H9 (cell line): ENCODE results near the gene CCDC51. TPM values are rescaled to one million over a fixed set of nuclear protein-coding genes. Genes with fewer than 3 reads are reported as not detected.
A peak's percentile ranks its signal among the peaks of the same experiment; 100 is the strongest.

Experiments used
- DNase-seq: peaks from one replicate; pipeline ENCODE4 v3.0.0-alpha.2; 2017
- H2AFZ ChIP-seq: one replicate; pipeline ENCODE4 v1.6.1; 2013; ENCODE audit warnings: mild to moderate bottlenecking, low read length, control low read depth, moderate library complexity
- H2AK5ac ChIP-seq: 2 replicates; pipeline ENCODE4 v1.6.1; 2013; ENCODE audit warnings: low read length, control low read depth, mixed read lengths; ENCODE audit not compliant: insufficient read length
- H2BK120ac ChIP-seq: one replicate; pipeline ENCODE4 v1.6.1; 2013; ENCODE audit warnings: low read depth, mild to moderate bottlenecking, low read length, control low read depth, inconsistent platforms; ENCODE audit not compliant: poor library complexity, severe bottlenecking
- H2BK12ac ChIP-seq: 2 replicates; pipeline ENCODE4 v1.6.1; 2013; ENCODE audit warnings: low read length, control low read depth, mixed read lengths, low read depth; ENCODE audit not compliant: insufficient read length
- H2BK15ac ChIP-seq: 2 replicates; pipeline ENCODE4 v1.6.1; 2013; ENCODE audit warnings: low read depth, low read length, control low read depth
- H2BK20ac ChIP-seq: one replicate; pipeline ENCODE4 v1.6.1; 2013; ENCODE audit warnings: low read depth, mild to moderate bottlenecking, low read length, control low read depth, inconsistent platforms; ENCODE audit not compliant: poor library complexity, severe bottlenecking
- H2BK5ac ChIP-seq: 2 replicates; pipeline ENCODE4 v1.6.1; 2013; ENCODE audit warnings: low read length, control low read depth, mixed read lengths; ENCODE audit not compliant: insufficient read length
- H3K14ac ChIP-seq: 2 replicates; pipeline ENCODE4 v1.6.1; 2013; ENCODE audit warnings: low read length, control low read depth; ENCODE audit not compliant: insufficient read depth
- H3K18ac ChIP-seq: 2 replicates; pipeline ENCODE4 v1.6.1; 2013; ENCODE audit warnings: low read depth, mild to moderate bottlenecking, mixed read lengths, low read length, control low read depth; ENCODE audit not compliant: insufficient read length
- H3K23ac ChIP-seq: 2 replicates; pipeline ENCODE4 v1.6.1; 2013; ENCODE audit warnings: low read length, control low read depth, mixed read lengths, low read depth; ENCODE audit not compliant: insufficient read length
- H3K23me2 ChIP-seq: 2 replicates; pipeline ENCODE4 v1.6.1; 2013; ENCODE audit warnings: low read depth, mild to moderate bottlenecking, mixed read lengths, low read length, control low read depth; ENCODE audit not compliant: insufficient read length, poor library complexity, severe bottlenecking
- H3K27ac ChIP-seq: 2 replicates; pipeline ENCODE4 v1.5.1; 2013; ENCODE audit warnings: low read length, control low read depth, mixed read lengths, low read depth; ENCODE audit not compliant: insufficient read length
- H3K27me3 ChIP-seq: 2 replicates; pipeline ENCODE4 v1.6.1; 2013; ENCODE audit warnings: low read length, control low read depth, inconsistent platforms; ENCODE audit not compliant: insufficient read depth
- H3K4ac ChIP-seq: 2 replicates; pipeline ENCODE4 v1.6.1; 2013; ENCODE audit warnings: low read depth, mild to moderate bottlenecking, control low read depth, inconsistent platforms, low read length, moderate library complexity
- H3K4me1 ChIP-seq: 2 replicates; pipeline ENCODE4 v1.6.1; 2013; ENCODE audit warnings: low read length, control low read depth, inconsistent platforms; ENCODE audit not compliant: insufficient read depth
- H3K4me2 ChIP-seq: 2 replicates; pipeline ENCODE4 v1.6.1; 2013; ENCODE audit warnings: low read length, control low read depth, mixed read lengths; ENCODE audit not compliant: insufficient read length, insufficient read depth
- H3K56ac ChIP-seq: 2 replicates; pipeline ENCODE4 v1.6.1; 2013; ENCODE audit warnings: low read depth, mild to moderate bottlenecking, mixed read lengths, low read length, control low read depth; ENCODE audit not compliant: insufficient read length
- H3K79me1 ChIP-seq: 2 replicates; pipeline ENCODE4 v1.6.1; 2013; ENCODE audit warnings: low read depth, mild to moderate bottlenecking, moderate library complexity, low read length, control low read depth, inconsistent platforms; ENCODE audit not compliant: insufficient read depth, poor library complexity, severe bottlenecking
- H3K79me2 ChIP-seq: 2 replicates; pipeline ENCODE4 v1.6.1; 2013; ENCODE audit warnings: low read length, control low read depth, inconsistent platforms; ENCODE audit not compliant: insufficient read depth
- H3K9ac ChIP-seq: 2 replicates; pipeline ENCODE4 v1.6.1; 2013; ENCODE audit warnings: low read length, control low read depth, mixed read lengths; ENCODE audit not compliant: insufficient read length; ENCODE audit errors: extremely low read depth
- H3K9me3 ChIP-seq: one replicate; pipeline ENCODE4 v1.6.1; 2013; ENCODE audit warnings: low read depth, low read length, inconsistent platforms; ENCODE audit not compliant: control insufficient read depth
- H3T11ph ChIP-seq: one replicate; pipeline ENCODE4 v1.6.1; 2013; ENCODE audit warnings: mild to moderate bottlenecking, low read length, control low read depth, inconsistent platforms
- H4K20me1 ChIP-seq: one replicate; pipeline ENCODE4 v1.6.1; 2013; ENCODE audit not compliant: control insufficient read depth, insufficient read length, insufficient read depth
- H4K5ac ChIP-seq: 2 replicates; pipeline ENCODE4 v1.6.1; 2013; ENCODE audit warnings: low read depth, mild to moderate bottlenecking, mixed read lengths, low read length, control low read depth; ENCODE audit not compliant: insufficient read length
- H4K8ac ChIP-seq: replicated peaks from 2 replicates; pipeline ENCODE4 v1.6.1; 2013; ENCODE audit warnings: low read length, control low read depth, mixed read lengths, low read depth; ENCODE audit not compliant: insufficient read length
- H4K91ac ChIP-seq: 2 replicates; pipeline ENCODE4 v1.6.1; 2013; ENCODE audit warnings: low read depth, mild to moderate bottlenecking, moderate library complexity, mixed read lengths, low read length, control low read depth; ENCODE audit not compliant: insufficient read length
- H3K27ac Mint-ChIP-seq, 3 experiments: 2 replicates in 2 of 3; 3 replicates in 1 of 3; pipeline ENCODE4 v1.8.0; 2020 to 2021; ENCODE audit warnings: mixed read lengths in 3 of 3, mild to moderate bottlenecking in 1 of 3, moderate library complexity in 1 of 3
- H3K27me3 Mint-ChIP-seq: 2 replicates; pipeline ENCODE4 v1.8.0; 2021; ENCODE audit warnings: low read depth, mild to moderate bottlenecking, moderate library complexity, mixed read lengths
- H3K36me3 Mint-ChIP-seq, 3 experiments: 2 replicates in 2 of 3; 3 replicates in 1 of 3; pipeline ENCODE4 v1.8.0; 2020 to 2021; ENCODE audit warnings: low read depth in 3 of 3, mixed read lengths in 3 of 3; ENCODE audit not compliant: insufficient read depth in 1 of 3
- H3K4me1 Mint-ChIP-seq, 2 experiments: 2 replicates each; pipeline ENCODE4 v1.8.0; 2020; ENCODE audit warnings: mixed read lengths in 2 of 2
- H3K4me3 Mint-ChIP-seq, 2 experiments: 2 replicates in 1 of 2; 3 replicates in 1 of 2; pipeline ENCODE4 v1.8.0; 2020 to 2021; ENCODE audit warnings: mild to moderate bottlenecking in 2 of 2, mixed read lengths in 2 of 2, moderate library complexity in 1 of 2
- H3K9me3 Mint-ChIP-seq, 2 experiments: 2 replicates in 1 of 2; 3 replicates in 1 of 2; pipeline ENCODE4 v1.8.0; 2020; ENCODE audit warnings: mild to moderate bottlenecking in 2 of 2, mixed read lengths in 2 of 2, moderate library complexity in 1 of 2
- CTCF ChIP-seq: fragments of 200-600 bp; sonication (generic); conservative IDR thresholded peaks from 3 replicates; pipeline ENCODE4 v1.8.0; 2021; ENCODE audit warnings: antibody characterized with exemption, mild to moderate bottlenecking
- WGBS: extraction: QIAGEN DNeasy Blood & Tissue Kit; methylation state at CpG from one replicate; pipeline ENCODE4 v1.1.7; 2013; ENCODE audit warnings: missing lambda C conversion rate, low lambda C conversion rate, mixed read lengths; ENCODE audit not compliant: insufficient read length; ENCODE audit errors: extremely low coverage; 5-methylcytosine and 5-hydroxymethylcytosine counted together
- total RNA-seq: library from RNA; stranded (reverse); gene quantifications from 2 replicates; pipeline ENCODE4 v1.2.1, GENCODE V29; 2021

The CCDC51 gene
- total RNA-seq, 1 experiment from 2014 or later, result 20.0 TPM

GRCh38 chr3:48413086-48413485, 26.8 kb downstream of the CCDC51 start:
- H2BK12ac ChIP-seq, result no peak overlapping the region
- no peak overlapping the region for H3K9ac ChIP-seq
- no peak overlapping the region for H3K4me2 ChIP-seq
- H3T11ph ChIP-seq, result no peak overlapping the region
- H3K4me3 Mint-ChIP-seq, result no peak overlapping the region; a peak in 1 of 5 replicates
- H3K23me2 ChIP-seq, result no peaks in the 10 kb centered on the region
- no peak overlapping the region for H3K56ac ChIP-seq
- H2AFZ ChIP-seq, result no peak overlapping the region
- no peak for TF ChIP-seq CTCF
- H3K27me3 ChIP-seq, result no peaks in the 10 kb centered on the region
- H3K79me2 ChIP-seq, result no peaks in the 10 kb centered on the region
- no peak overlapping the region for H3K23ac ChIP-seq
- no peak overlapping the region for H3K18ac ChIP-seq
- no peak overlapping the region for H4K91ac ChIP-seq
- no peaks in the 10 kb centered on the region for H3K4me1 ChIP-seq
- no peak overlapping the region for H3K4ac ChIP-seq
- H3K79me1 ChIP-seq, result no peaks in the 10 kb centered on the region
- no peaks in the 10 kb centered on the region for H3K9me3 ChIP-seq
- no peak overlapping the region for H2BK120ac ChIP-seq
- H2BK15ac ChIP-seq, result no peak overlapping the region
- H2BK20ac ChIP-seq, result no peak overlapping the region
- no peak overlapping the region for H2AK5ac ChIP-seq
- no peak overlapping the region for H4K8ac ChIP-seq
- H3K9me3 Mint-ChIP-seq, result no peaks in the 10 kb centered on the region
- no CpG with 5 or more reads among the region's 8 CpGs for WGBS
- H3K36me3 Mint-ChIP-seq, result peaks cover 55 to 99% (median 97%) of the 10 kb centered on the region in 3 experiments
- no peak overlapping the region for H2BK5ac ChIP-seq
- H3K27ac ChIP-seq, result no peak overlapping the region
- no peaks in the 10 kb centered on the region for H3K4me1 Mint-ChIP-seq
- H3K14ac ChIP-seq, result no peak overlapping the region
- no peak overlapping the region for H4K5ac ChIP-seq
- no peaks in the 10 kb centered on the region for H4K20me1 ChIP-seq
- H3K27me3 Mint-ChIP-seq, result no peaks in the 10 kb centered on the region; the same call in 1 of the 2 replicates
- peak overlapping the region in 2 of 3 experiments; percentile 59 to 73; a peak in 4 of 7 replicates for H3K27ac Mint-ChIP-seq
- no peak for DNase-seq
